Suprapubic skin (tissue), 4 donors: Measurements from ENCODE around the gene SH3GL2. TPM values are rescaled to one million over a fixed set of nuclear protein-coding genes. Genes with fewer than 3 reads are reported as not detected.

Source experiments
- DNase-seq, 2 donors: peaks; one replicate each; pipeline ENCODE4 v3.0.0-alpha.2; 2019; ENCODE audit warnings: low spot score in 2 of 2
- H3K27ac ChIP-seq: fragments of 200-600 bp; sonication (generic); one replicate; pipeline ENCODE4 v1.5.1; 2019
- H3K27me3 ChIP-seq: fragments of 200-600 bp; sonication (generic); one replicate; pipeline ENCODE4 v1.5.1; 2019
- H3K36me3 ChIP-seq: fragments of 200-600 bp; sonication (generic); one replicate; pipeline ENCODE4 v1.5.1; 2019
- H3K4me1 ChIP-seq: fragments of 200-600 bp; sonication (generic); one replicate; pipeline ENCODE4 v1.5.1; 2019
- H3K4me3 ChIP-seq: fragments of 200-600 bp; sonication (generic); one replicate; pipeline ENCODE4 v1.5.1; 2019; ENCODE audit warnings: mild to moderate bottlenecking
- H3K9me3 ChIP-seq: fragments of 200-600 bp; sonication (generic); one replicate; pipeline ENCODE4 v1.5.1; 2019
- CTCF ChIP-seq, 2 donors: fragments of 200-600 bp in 1 of 2; fragments of 450-650 bp in 1 of 2; sonication (generic) in 1 of 2; IDR thresholded peaks; one replicate each; pipeline ENCODE4 v1.5.1; 2016 to 2019; ENCODE audit warnings: antibody characterized with exemption in 2 of 2, mild to moderate bottlenecking in 1 of 2, moderate library complexity in 1 of 2
- EP300 ChIP-seq: sonication (generic); formaldehyde crosslinking; IDR thresholded peaks from one replicate; pipeline ENCODE4 v1.6.1; 2017; ENCODE audit warnings: antibody characterized with exemption
- POLR2A ChIP-seq, 2 donors: fragments of 450-650 bp; IDR thresholded peaks; one replicate each; pipeline ENCODE4 v1.6.1; 2017; ENCODE audit warnings: antibody characterized with exemption in 2 of 2, mild to moderate bottlenecking in 2 of 2, moderate library complexity in 2 of 2
- POLR2AphosphoS5 ChIP-seq, 3 donors: sonication (generic); formaldehyde crosslinking; IDR thresholded peaks; one replicate each; pipeline ENCODE4 v1.6.1; 2017; ENCODE audit warnings: antibody characterized with exemption in 3 of 3
- WGBS: methylation state at CpG from one replicate; pipeline ENCODE4 v1.1.5; 2018; 5-methylcytosine and 5-hydroxymethylcytosine counted together
- total RNA-seq, 4 donors: library from RNA; depleted of rRNA; stranded (reverse); fragments of >200 nt; gene quantifications; one replicate each; pipeline ENCODE4 v1.1.0, GENCODE V29; 2016

SH3GL2 gene
- total RNA-seq, 4 donors from 2014 or later, result not detected

- no peak for TF ChIP-seq CTCF (IDR thresholded peaks at IDR 0.05)
- no peak for TF ChIP-seq EP300
- no peak for TF ChIP-seq POLR2AphosphoS5 (IDR thresholded peaks at IDR 0.05)
- no peak for TF ChIP-seq POLR2A (IDR thresholded peaks at IDR 0.05)
- H3K27ac ChIP-seq, result no peak overlapping the region
- DNase-seq, result no peak
- no peak overlapping the region for H3K4me3 ChIP-seq
- 75% methylated on average over 3 of the region's 3 CpGs for WGBS
- no peaks in the 10 kb centered on the region for H3K27me3 ChIP-seq
- no peaks in the 10 kb centered on the region for H3K9me3 ChIP-seq
- no peaks in the 10 kb centered on the region for H3K4me1 ChIP-seq
- H3K36me3 ChIP-seq, result no peaks in the 10 kb centered on the region
Observed at GRCh38 chr9:17695482-17695881, 116.6 kb downstream of the SH3GL2 start.

- no peaks in the 10 kb centered on the region for H3K27me3 ChIP-seq
- TF ChIP-seq POLR2AphosphoS5 (IDR thresholded peaks at IDR 0.05) (no peak), POLR2A (IDR thresholded peaks at IDR 0.05) (no peak), EP300 (no peak), CTCF (IDR thresholded peaks at IDR 0.05) (no peak)
- WGBS, result 75% methylated on average over 3 of the region's 3 CpGs
Observed at GRCh38 chr9:17699615-17700330, 120.9 kb downstream of the SH3GL2 start.

GRCh38 chr9:17706347-17706746 lies 127.5 kb downstream of the SH3GL2 start:
- no peak for DNase-seq
- 48% methylated on average over 2 of the region's 2 CpGs for WGBS
- H3K36me3 ChIP-seq, result no peaks in the 10 kb centered on the region
- no peak overlapping the region for H3K4me3 ChIP-seq
- H3K9me3 ChIP-seq, result no peaks in the 10 kb centered on the region
- no peak overlapping the region for H3K27ac ChIP-seq
- no peaks in the 10 kb centered on the region for H3K4me1 ChIP-seq
- TF ChIP-seq POLR2AphosphoS5 (IDR thresholded peaks at IDR 0.05) (no peak), EP300 (no peak), POLR2A (IDR thresholded peaks at IDR 0.05) (no peak), CTCF (IDR thresholded peaks at IDR 0.05) (no peak)
- no peaks in the 10 kb centered on the region for H3K27me3 ChIP-seq

More at GRCh38 chr9:17699615-17700330, 120.9 kb downstream of the SH3GL2 start:
- Histone ChIP-seq H3K27ac (no peak overlapping the region), H3K4me3 (no peak overlapping the region), H3K9me3 (no peaks in the 10 kb centered on the region), H3K4me1 (no peaks in the 10 kb centered on the region), H3K36me3 (no peaks in the 10 kb centered on the region)
- DNase-seq, result no peak

- no peaks in the 10 kb centered on the region for H3K4me1 ChIP-seq
- 92% methylated on average over 1 of the region's 1 CpG for WGBS
- H3K27ac ChIP-seq, result no peak overlapping the region
- peaks cover 3% of the 10 kb centered on the region for H3K9me3 ChIP-seq
- DNase-seq, result no peak
- no peaks in the 10 kb centered on the region for H3K27me3 ChIP-seq
- no peaks in the 10 kb centered on the region for H3K36me3 ChIP-seq
- no peak for TF ChIP-seq EP300
- no peak for TF ChIP-seq POLR2A (IDR thresholded peaks at IDR 0.05)
- no peak for TF ChIP-seq CTCF (IDR thresholded peaks at IDR 0.05)
- no peak for TF ChIP-seq POLR2AphosphoS5 (IDR thresholded peaks at IDR 0.05)
- H3K4me3 ChIP-seq, result no peak overlapping the region
Observed at GRCh38 chr9:17719053-17719452, 140.2 kb downstream of the SH3GL2 start.

- WGBS, result 82% methylated on average over 3 of the region's 3 CpGs
- Histone ChIP-seq H3K27ac (no peak overlapping the region), H3K4me3 (no peak overlapping the region), H3K9me3 (peaks cover 6% of the 10 kb centered on the region), H3K36me3 (no peaks in the 10 kb centered on the region), H3K4me1 (no peaks in the 10 kb centered on the region), H3K27me3 (no peaks in the 10 kb centered on the region)
- TF ChIP-seq POLR2A (IDR thresholded peaks at IDR 0.05) (no peak), EP300 (no peak), CTCF (IDR thresholded peaks at IDR 0.05) (no peak), POLR2AphosphoS5 (IDR thresholded peaks at IDR 0.05) (no peak)
- DNase-seq, result no peak
Observed at GRCh38 chr9:17721954-17722353, 143.1 kb downstream of the SH3GL2 start.
